Measurements from ENCODE around the gene RASGEF1B.

Gene RASGEF1B

DNA sequence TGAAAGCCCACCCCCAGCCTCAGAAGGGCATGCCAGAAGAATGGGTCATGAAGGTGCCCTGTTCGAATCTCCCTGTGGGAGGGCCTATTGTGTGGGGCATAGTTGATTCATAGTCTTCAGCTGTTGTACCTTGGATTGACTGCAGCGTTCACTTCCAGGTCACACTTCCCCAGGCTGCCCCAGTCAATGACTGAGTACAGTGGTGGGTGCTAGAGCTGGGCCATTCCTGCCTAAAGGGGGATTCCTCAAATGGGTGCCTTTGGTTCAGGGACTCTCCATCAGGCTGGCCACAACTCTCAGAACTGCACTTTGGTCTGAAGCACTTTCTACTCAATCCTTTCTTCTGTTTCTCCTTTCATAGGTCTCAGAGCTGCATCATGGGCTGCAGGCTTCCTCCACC, 35.0 kb upstream of the RASGEF1B start:
- H3K4me3 ChIP-seq (ENCODE audit: low read depth, low read length) = no peak overlapping the region
- TF ChIP-seq CTCF (conservative IDR thresholded peaks at IDR 0.05; ENCODE audit: low read depth, low read length) = no peak
- DNase-seq (ENCODE audit: low read depth) = no peak

DNA sequence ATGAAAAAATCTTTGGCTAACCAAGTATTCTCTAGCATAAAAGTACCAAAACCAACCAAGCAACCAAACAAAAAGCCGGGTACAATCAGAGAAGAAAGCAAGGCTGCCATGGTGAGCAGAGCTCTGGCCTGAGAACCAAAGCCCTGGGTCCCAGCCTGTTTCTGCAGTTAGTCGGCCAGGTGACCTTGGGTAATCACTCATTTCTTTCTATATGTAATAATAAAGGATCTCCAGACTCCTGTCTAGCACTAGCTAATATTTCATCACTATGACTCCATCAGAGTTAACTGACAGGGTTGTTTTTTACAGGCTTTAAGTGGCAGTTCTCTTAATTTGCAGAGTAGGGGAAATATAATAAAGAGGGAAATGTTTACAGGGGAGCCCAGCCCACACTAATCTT, 34.0 kb upstream of the RASGEF1B start:
- H3K4me3 ChIP-seq (ENCODE audit: low read depth, low read length) = no peak overlapping the region
- TF ChIP-seq CTCF (conservative IDR thresholded peaks at IDR 0.05; ENCODE audit: low read depth, low read length) = no peak
- DNase-seq (ENCODE audit: low read depth) = no peak

DNA sequence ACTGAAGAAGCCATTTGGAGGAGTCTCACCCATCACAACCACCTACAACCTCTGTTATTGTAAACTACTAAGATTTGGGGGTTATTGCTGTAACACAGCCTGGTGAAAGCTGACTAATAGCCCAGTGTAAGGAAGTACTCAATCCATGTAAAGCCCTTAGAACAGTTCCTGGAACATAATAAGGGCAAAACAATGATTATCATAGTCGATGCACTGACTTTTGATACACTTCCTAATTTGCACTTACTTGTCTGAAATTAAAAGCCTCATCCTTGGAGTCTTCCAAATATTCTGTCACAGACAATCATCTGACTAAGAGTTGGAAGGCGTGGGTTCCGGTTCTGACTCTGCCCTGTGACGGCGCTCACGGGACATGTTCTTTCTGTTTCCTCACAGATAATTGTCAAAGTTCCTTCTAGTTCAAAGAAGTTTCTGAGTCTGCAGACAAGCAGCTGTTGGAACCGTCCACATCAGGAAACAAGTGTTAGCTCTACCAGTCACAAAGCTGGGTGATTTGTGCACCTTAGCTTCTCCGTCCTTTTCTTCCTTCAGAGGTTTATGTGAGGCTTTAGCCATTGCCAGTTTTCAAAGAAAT, 33.4 kb upstream of the RASGEF1B start:
- no peak overlapping the region for H3K4me3 ChIP-seq (ENCODE audit: low read depth, low read length)
- no peak for TF ChIP-seq CTCF (conservative IDR thresholded peaks at IDR 0.05; ENCODE audit: low read depth, low read length)
- no peak for DNase-seq (ENCODE audit: low read depth)

GRCh38 chr4:81504112-81505003, 32.7 kb upstream of the RASGEF1B start:
- no peak overlapping the region for H3K4me3 ChIP-seq (ENCODE audit: low read depth, low read length)
- no peak for DNase-seq (ENCODE audit: low read depth)
- TF ChIP-seq CTCF (conservative IDR thresholded peaks at IDR 0.05; ENCODE audit: low read depth, low read length) = no peak

DNA sequence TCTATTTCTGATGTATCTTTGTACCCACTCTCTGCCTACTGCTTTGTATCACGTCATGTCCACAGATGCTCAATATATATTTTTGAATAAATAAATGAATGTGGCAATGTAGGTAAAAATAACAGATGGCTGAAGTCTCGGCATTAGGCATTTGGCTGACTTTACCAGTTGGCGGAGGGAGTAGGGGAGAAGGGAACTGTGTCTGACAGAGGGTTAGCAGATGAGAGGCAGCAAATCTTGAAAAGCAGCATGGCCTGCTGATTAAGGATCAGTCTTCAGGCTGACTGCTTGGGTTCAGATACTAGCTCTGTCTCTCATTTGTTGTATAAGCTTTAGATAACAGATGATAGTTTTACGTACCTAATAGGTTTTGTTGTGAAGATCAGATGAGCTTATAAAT, 31.9 kb upstream of the RASGEF1B start:
- H3K4me3 ChIP-seq (ENCODE audit: low read depth, low read length) = no peak overlapping the region
- DNase-seq (ENCODE audit: low read depth) = no peak
- no peak for TF ChIP-seq CTCF (conservative IDR thresholded peaks at IDR 0.05; ENCODE audit: low read depth, low read length)

GRCh38 chr4:81502564-81502963, 30.9 kb upstream of the RASGEF1B start:
- DNase-seq (ENCODE audit: low read depth) = no peak
- no peak for TF ChIP-seq CTCF (conservative IDR thresholded peaks at IDR 0.05; ENCODE audit: low read depth, low read length)

More at GRCh38 chr4:81502564-81502963, 30.9 kb upstream of the RASGEF1B start:
- no peak overlapping the region for H3K4me3 ChIP-seq (ENCODE audit: low read depth, low read length)

All from choroid plexus epithelial cell (primary cell).